Skin epidermis (tissue), 12 donors: ENCODE results near the gene RASGRP3.

ENCODE experiments used
- H3K27ac ChIP-seq, 21 experiments: fragments of 200-600 bp; sonication (generic) in 11 of 21; one replicate each; pipeline ENCODE4 v1.5.0; 2020; ENCODE audit warnings: mild to moderate bottlenecking in 3 of 21, inconsistent platforms in 2 of 21, moderate library complexity in 2 of 21
- H3K4me3 ChIP-seq, 7 experiments: fragments of 200-600 bp; sonication (generic) in 2 of 7; one replicate each; pipeline ENCODE4 v1.5.0; 2020; ENCODE audit warnings: inconsistent platforms in 2 of 7, mild to moderate bottlenecking in 2 of 7, moderate library complexity in 1 of 7

The RASGRP3 gene

GRCh38 chr2:33511141-33511540 lies 34.7 kb downstream of the RASGRP3 start:
- Histone ChIP-seq H3K27ac (no peak overlapping the region), H3K4me3 (no peak overlapping the region)

- H3K4me3 ChIP-seq = no peak overlapping the region
Observed at GRCh38 chr2:33512112-33512511, 35.7 kb downstream of the RASGRP3 start.

GRCh38 chr2:33513480-33513879 lies 37.0 kb downstream of the RASGRP3 start:
- no peak overlapping the region for H3K27ac ChIP-seq
- H3K4me3 ChIP-seq = no peak overlapping the region

More at GRCh38 chr2:33512112-33512511, 35.7 kb downstream of the RASGRP3 start:
- H3K27ac ChIP-seq = no peak overlapping the region

- H3K27ac ChIP-seq = no peak overlapping the region
Observed at GRCh38 chr2:33516456-33516995, 40.1 kb downstream of the RASGRP3 start.

GRCh38 chr2:33518200-33518599 lies 41.8 kb downstream of the RASGRP3 start:
- Histone ChIP-seq H3K4me3 (no peak overlapping the region), H3K27ac (no peak overlapping the region)

More at GRCh38 chr2:33516456-33516995, 40.1 kb downstream of the RASGRP3 start:
- H3K4me3 ChIP-seq = no peak overlapping the region

DNA sequence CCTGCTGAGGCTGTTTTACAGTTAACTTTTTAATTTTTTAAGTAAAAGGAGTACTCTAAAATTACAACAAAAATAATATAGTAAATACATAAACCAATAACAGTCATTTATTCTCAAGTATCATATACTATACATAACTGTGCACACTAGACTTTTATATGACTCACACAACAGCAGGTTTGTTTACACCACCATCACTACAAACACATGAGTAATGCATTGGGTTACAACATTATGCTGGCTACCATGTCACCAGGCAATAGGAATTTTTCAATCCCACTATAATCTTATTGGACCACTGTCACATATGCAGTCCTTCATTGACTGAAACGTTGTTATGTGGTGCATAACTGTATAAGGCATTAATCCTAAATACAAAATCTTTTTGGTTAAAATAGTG lies 42.5 kb downstream of the RASGRP3 start:
- H3K4me3 ChIP-seq = no peak overlapping the region
- no peak overlapping the region for H3K27ac ChIP-seq

GRCh38 chr2:33521791-33522281 lies 45.4 kb downstream of the RASGRP3 start:
- no peak overlapping the region for H3K27ac ChIP-seq
- H3K4me3 ChIP-seq = no peak overlapping the region

- Histone ChIP-seq H3K27ac (no peak overlapping the region), H3K4me3 (no peak overlapping the region)
Observed at GRCh38 chr2:33522576-33522975, 46.1 kb downstream of the RASGRP3 start.

GRCh38 chr2:33525666-33526065 lies 49.2 kb downstream of the RASGRP3 start:
- no peak overlapping the region for H3K4me3 ChIP-seq
- no peak overlapping the region for H3K27ac ChIP-seq

DNA sequence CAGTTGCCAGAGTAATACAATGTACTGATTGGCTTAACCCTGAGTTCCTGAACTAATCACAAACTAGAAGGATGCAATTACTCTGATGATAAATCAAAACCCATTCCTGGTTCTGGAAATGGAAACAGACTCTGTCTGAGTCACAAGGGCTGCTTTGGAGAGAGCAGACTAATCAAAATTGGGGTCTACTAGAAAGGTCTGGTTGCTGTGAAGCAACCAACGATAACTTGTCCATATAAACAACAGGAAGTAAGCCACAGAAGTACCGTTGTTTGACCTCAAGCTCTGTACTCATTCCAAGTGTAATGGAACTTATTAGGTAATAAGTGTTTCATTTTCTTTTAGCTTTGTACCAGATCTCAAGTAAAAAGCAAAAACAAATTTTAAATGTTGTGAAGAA lies 49.7 kb downstream of the RASGRP3 start:
- Histone ChIP-seq H3K4me3 (no peak overlapping the region), H3K27ac (no peak overlapping the region)

GRCh38 chr2:33526921-33527320 lies 50.5 kb downstream of the RASGRP3 start:
- Histone ChIP-seq H3K27ac (no peak overlapping the region), H3K4me3 (no peak overlapping the region)

DNA sequence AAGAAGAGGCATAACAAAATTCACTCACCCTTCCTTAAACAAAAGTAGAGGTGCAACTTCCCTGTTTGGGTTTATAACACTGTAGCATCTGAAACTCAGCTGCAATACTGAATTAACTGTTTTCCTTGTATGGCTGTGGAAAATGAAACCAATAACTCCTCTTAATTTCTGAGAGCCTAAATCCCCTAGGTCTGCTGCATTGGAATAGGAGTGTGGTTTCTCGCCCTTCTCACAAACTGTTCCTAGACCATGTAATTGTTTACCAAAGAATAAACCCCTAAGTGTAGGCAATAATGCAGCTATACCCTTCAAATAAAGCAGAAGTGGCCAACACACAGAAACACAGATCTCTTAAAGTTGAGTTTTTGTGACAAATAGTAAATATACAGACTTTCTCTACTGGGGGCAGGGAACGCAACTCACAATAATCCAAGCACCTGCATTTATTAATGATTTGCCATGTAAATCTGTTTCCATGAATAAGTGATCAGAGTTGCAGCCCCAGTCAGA lies 52.0 kb downstream of the RASGRP3 start:
- no peak overlapping the region for H3K4me3 ChIP-seq
- H3K27ac ChIP-seq = peak overlapping the region in 1 of 21 experiments; percentile 11

- Histone ChIP-seq H3K4me3 (no peak overlapping the region), H3K27ac (peak overlapping the region in 11 of 21 experiments; percentile 4 to 55 (median 32))
Observed at GRCh38 chr2:33529771-33530481, 53.5 kb downstream of the RASGRP3 start.

DNA sequence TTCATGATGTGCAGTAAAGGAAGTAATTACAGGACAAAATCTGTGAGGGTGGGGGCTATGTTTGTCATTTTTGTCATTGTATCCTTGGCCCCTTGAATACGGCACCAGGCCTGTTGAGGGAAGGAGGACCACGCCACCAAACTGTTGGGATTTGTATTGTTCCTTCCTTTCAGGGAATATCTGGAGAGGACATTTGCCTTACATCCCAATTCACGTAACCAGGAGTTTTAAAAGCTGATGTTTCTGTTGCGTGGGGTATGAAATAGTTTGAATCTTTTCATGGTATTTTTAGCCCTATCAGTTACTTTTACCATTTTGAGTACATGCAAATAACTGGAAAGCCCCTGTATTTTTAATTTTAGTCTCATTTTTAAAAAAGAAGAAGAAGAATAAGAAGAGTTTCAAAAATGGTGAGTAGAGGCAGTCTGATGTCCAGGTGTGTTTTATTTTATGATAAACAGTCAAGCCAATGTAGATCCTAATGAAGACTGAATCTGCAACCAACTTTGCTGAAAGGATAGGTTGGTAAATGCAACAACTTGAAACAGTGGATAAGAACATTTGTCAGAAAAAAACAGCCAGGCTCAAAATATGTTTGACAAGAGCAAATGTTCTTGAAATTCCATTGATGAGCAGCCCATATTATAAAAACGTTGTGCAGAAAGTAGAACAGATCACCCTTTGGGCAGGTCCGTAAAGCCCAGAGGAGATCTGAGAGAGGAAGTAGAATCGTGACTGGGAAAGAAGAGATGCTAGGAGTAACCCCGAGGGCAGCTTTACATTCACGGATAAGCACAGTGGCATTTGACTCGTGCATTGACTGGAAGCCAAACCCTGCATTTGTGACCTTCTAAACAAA lies 54.5 kb downstream of the RASGRP3 start:
- H3K4me3 ChIP-seq = no peak overlapping the region
- H3K27ac ChIP-seq = peak overlapping the region in 3 of 21 experiments; percentile 51 to 55 (median 53)

GRCh38 chr2:33531549-33532059 lies 55.2 kb downstream of the RASGRP3 start:
- peak overlapping the region in 1 of 21 experiments; percentile 8 for H3K27ac ChIP-seq
- H3K4me3 ChIP-seq = no peak overlapping the region

- peak overlapping the region in 1 of 21 experiments; percentile 8 for H3K27ac ChIP-seq
- no peak overlapping the region for H3K4me3 ChIP-seq
Observed at GRCh38 chr2:33532146-33532545, 55.7 kb downstream of the RASGRP3 start.

GRCh38 chr2:33532966-33533365 lies 56.5 kb downstream of the RASGRP3 start:
- Histone ChIP-seq H3K27ac (no peak overlapping the region), H3K4me3 (no peak overlapping the region)

DNA sequence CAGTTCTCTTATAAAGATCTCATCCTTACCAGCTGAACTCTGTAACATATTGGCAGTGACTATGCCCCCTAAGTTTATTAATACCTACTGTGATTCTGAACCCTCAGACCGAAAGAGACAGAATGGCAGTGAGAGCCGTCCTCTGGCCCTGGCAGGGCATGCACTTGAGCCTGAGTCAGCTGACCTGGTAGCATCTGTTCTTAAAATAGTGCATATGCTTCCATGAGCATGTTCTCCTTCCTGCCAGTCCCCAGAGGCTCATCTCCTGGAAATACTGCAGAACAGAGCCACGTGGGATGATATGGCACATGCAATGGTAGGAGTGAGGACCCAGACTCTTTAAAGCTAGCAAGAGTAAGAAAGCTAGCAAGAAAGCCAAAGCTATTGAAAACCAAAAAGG lies 59.0 kb downstream of the RASGRP3 start:
- no peak overlapping the region for H3K27ac ChIP-seq
- H3K4me3 ChIP-seq = no peak overlapping the region

GRCh38 chr2:33541243-33541642 lies 64.8 kb downstream of the RASGRP3 start:
- no peak overlapping the region for H3K4me3 ChIP-seq

DNA sequence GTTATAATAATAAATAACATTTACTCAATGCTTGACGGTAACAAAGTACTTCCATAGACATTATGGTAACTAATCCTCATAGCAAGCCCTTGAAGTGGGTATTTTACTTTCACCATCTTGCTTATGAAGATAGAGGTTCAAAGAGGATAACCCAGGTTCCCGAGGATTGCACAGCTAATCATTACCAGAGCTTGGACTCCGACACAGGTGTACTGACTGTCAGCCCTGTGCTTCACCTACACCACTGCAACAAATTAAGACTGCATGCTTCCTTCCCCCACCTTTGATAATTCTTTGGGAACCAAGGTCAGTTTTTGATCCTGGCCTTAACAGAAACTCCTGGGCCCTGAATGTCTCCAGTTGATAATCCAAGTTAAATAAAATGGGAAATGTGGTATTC lies 73.8 kb downstream of the RASGRP3 start:
- Histone ChIP-seq H3K27ac (no peak overlapping the region), H3K4me3 (no peak overlapping the region)

More at GRCh38 chr2:33541243-33541642, 64.8 kb downstream of the RASGRP3 start:
- no peak overlapping the region for H3K27ac ChIP-seq
